Measurements from ENCODE around the gene BMAL1. TPM values are rescaled to one million over a fixed set of nuclear protein-coding genes. Genes with fewer than 3 reads are reported as not detected.

Gene BMAL1
- total and polyA plus RNA-seq, 3 experiments from 2014 or later: 25.2 to 29.4 (median 29.2) TPM

- no peak overlapping the region for H3K4me3 Mint-ChIP-seq
- DNase-seq: no peak
- ChIA-PET POLR2A (interaction anchor here (0.5 kb wide), 1 partner anchor 20 kb away, joined by 5 read pairs; no protein-coding TSS in a partner anchor), CTCF (interaction anchor here (1.5 to 1.9 kb wide), 2 partner anchors 10 to 31 kb away, joined by 5 read pairs; no protein-coding TSS in a partner anchor)
- H3K27me3 Mint-ChIP-seq: peaks cover 12 to 32% of the 10 kb centered on the region in 2 donors
- Histone ChIP-seq H3K27ac (ENCODE audit: low read depth, low read length) (no peak overlapping the region), H3K36me3 (ENCODE audit: insufficient read depth, low read length) (no peaks in the 10 kb centered on the region), H3K27me3 (ENCODE audit: insufficient read depth, low read length, poor library complexity, severe bottlenecking) (no peaks in the 10 kb centered on the region), H3K4me1 (ENCODE audit: insufficient read depth, low read length) (no peaks in the 10 kb centered on the region), H3K9me3 (ENCODE audit: low read length) (no peaks in the 10 kb centered on the region), H3K4me3 (ENCODE audit: low read length) (no peak overlapping the region)
- no peaks in the 10 kb centered on the region for H3K4me1 Mint-ChIP-seq
- no peak overlapping the region for H3K27ac Mint-ChIP-seq
- no peaks in the 10 kb centered on the region for H3K36me3 Mint-ChIP-seq
- H3K9me3 Mint-ChIP-seq: no peaks in the 10 kb centered on the region
Measured at GRCh38 chr11:13268791-13269190, 8.8 kb upstream of the BMAL1 start.

- no peaks in the 10 kb centered on the region for H3K9me3 Mint-ChIP-seq
- H3K27ac Mint-ChIP-seq: no peak overlapping the region
- H3K27me3 Mint-ChIP-seq: peaks cover 13 to 32% of the 10 kb centered on the region in 2 donors
- Histone ChIP-seq H3K9me3 (ENCODE audit: low read length) (no peaks in the 10 kb centered on the region), H3K27me3 (ENCODE audit: insufficient read depth, low read length, poor library complexity, severe bottlenecking) (no peaks in the 10 kb centered on the region), H3K4me1 (ENCODE audit: insufficient read depth, low read length) (no peaks in the 10 kb centered on the region), H3K27ac (ENCODE audit: low read depth, low read length) (no peak overlapping the region), H3K36me3 (ENCODE audit: insufficient read depth, low read length) (no peaks in the 10 kb centered on the region), H3K4me3 (ENCODE audit: low read length) (no peak overlapping the region)
- no peak for DNase-seq
- ChIA-PET CTCF (interaction anchor here (1.9 kb wide), 1 partner anchor 9 kb away, joined by 5 read pairs; no protein-coding TSS in a partner anchor), POLR2A (no interaction called here)
- H3K4me3 Mint-ChIP-seq: no peak overlapping the region
- H3K36me3 Mint-ChIP-seq: no peaks in the 10 kb centered on the region
- H3K4me1 Mint-ChIP-seq: no peaks in the 10 kb centered on the region
Measured at GRCh38 chr11:13269775-13270174, 7.8 kb upstream of the BMAL1 start.

- Histone ChIP-seq H3K9me3 (ENCODE audit: low read length) (no peaks in the 10 kb centered on the region), H3K27me3 (ENCODE audit: insufficient read depth, low read length, poor library complexity, severe bottlenecking) (no peaks in the 10 kb centered on the region), H3K27ac (ENCODE audit: low read depth, low read length) (no peak overlapping the region), H3K36me3 (ENCODE audit: insufficient read depth, low read length) (no peaks in the 10 kb centered on the region), H3K4me1 (ENCODE audit: insufficient read depth, low read length) (peaks cover 2% of the 10 kb centered on the region), H3K4me3 (ENCODE audit: low read length) (no peak overlapping the region)
- Mint-ChIP-seq H3K4me1 (peaks cover 3 to 5% (median 4%) of the 10 kb centered on the region in 3 donors), H3K36me3 (no peaks in the 10 kb centered on the region), H3K27me3 (peaks cover 10 to 26% of the 10 kb centered on the region in 2 donors), H3K9me3 (no peaks in the 10 kb centered on the region), H3K4me3 (no peak overlapping the region), H3K27ac (peak overlapping the region in 1 of 8 donors; percentile 18)
- no peak for DNase-seq
- POLR2A ChIA-PET: interaction anchor here (1.0 kb wide), 1 partner anchor 8 kb away, joined by 3 read pairs; no protein-coding TSS in a partner anchor
- CTCF ChIA-PET: interaction anchor here (1.5 kb wide), 1 partner anchor 19 kb away, joined by 4 read pairs; no protein-coding TSS in a partner anchor
Measured at GRCh38 chr11:13271060-13271693, 6.4 kb upstream of the BMAL1 start.

- no peaks in the 10 kb centered on the region for H3K9me3 Mint-ChIP-seq
Measured at GRCh38 chr11:13276454-13276831, 1.1 kb upstream of the BMAL1 start.

GRCh38 chr11:13276832-13277767 lies 490 bp upstream of the BMAL1 start:
- POLR2A ChIA-PET: interaction anchor here (1.2 kb wide), 1 partner anchor 10 kb away, joined by 4 read pairs; no protein-coding TSS in a partner anchor
- H3K27ac ChIP-seq (ENCODE audit: low read depth, low read length): peak overlapping the region; percentile 60

More at GRCh38 chr11:13276454-13276831, 1.1 kb upstream of the BMAL1 start:
- Mint-ChIP-seq H3K27ac (peak overlapping the region; percentile 81 to 98 (median 95)), H3K27me3 (peaks cover 0 to 7% of the 10 kb centered on the region in 2 donors), H3K4me1 (peaks cover 37 to 38% (median 37%) of the 10 kb centered on the region in 3 donors), H3K4me3 (peak overlapping the region; percentile 92 to 99 (median 97)), H3K36me3 (peaks cover 0 to 16% (median 0%) of the 10 kb centered on the region in 3 donors)
- Histone ChIP-seq H3K27me3 (ENCODE audit: insufficient read depth, low read length, poor library complexity, severe bottlenecking) (no peaks in the 10 kb centered on the region), H3K27ac (ENCODE audit: low read depth, low read length) (no peak overlapping the region), H3K4me1 (ENCODE audit: insufficient read depth, low read length) (peaks cover 32% of the 10 kb centered on the region), H3K9me3 (ENCODE audit: low read length) (no peaks in the 10 kb centered on the region), H3K4me3 (ENCODE audit: low read length) (peak overlapping the region; percentile 98), H3K36me3 (ENCODE audit: insufficient read depth, low read length) (no peaks in the 10 kb centered on the region)
- POLR2A ChIA-PET: interaction anchor here (1.2 kb wide), 1 partner anchor 9 kb away, joined by 4 read pairs; no protein-coding TSS in a partner anchor
- CTCF ChIA-PET: interaction anchor here (1.0 to 1.5 kb wide), 2 partner anchors 38 to 67 kb away, joined by 4 read pairs; no protein-coding TSS in a partner anchor
- peak in 2 of 5 donors; percentile 4 to 55 for DNase-seq

GRCh38 chr11:13278609-13279486 lies 1.3 kb downstream of the BMAL1 start:
- ChIA-PET CTCF (interaction anchor here (0.9 to 2.5 kb wide), 13 partner anchors 10 to 184 kb away, joined by 3 to 22 read pairs (median 4); partner anchors contain the start of gene BTBD10), POLR2A (interaction anchor here (0.7 to 2.0 kb wide), 6 partner anchors 8 to 60 kb away, joined by 3 to 8 read pairs (median 4); no protein-coding TSS in a partner anchor)
- Mint-ChIP-seq H3K27me3 (peaks cover 0 to 12% of the 10 kb centered on the region in 2 donors), H3K36me3 (peaks cover 0 to 25% (median 6%) of the 10 kb centered on the region in 3 donors), H3K4me3 (peak overlapping the region; percentile 90 to 94 (median 93)), H3K27ac (peak overlapping the region; percentile 86 to 96 (median 92)), H3K9me3 (no peaks in the 10 kb centered on the region), H3K4me1 (peaks cover 61 to 62% (median 61%) of the 10 kb centered on the region in 3 donors)
- Histone ChIP-seq H3K4me3 (ENCODE audit: low read length) (peak overlapping the region; percentile 84), H3K4me1 (ENCODE audit: insufficient read depth, low read length) (peaks cover 52% of the 10 kb centered on the region), H3K9me3 (ENCODE audit: low read length) (no peaks in the 10 kb centered on the region), H3K27ac (ENCODE audit: low read depth, low read length) (peak overlapping the region; percentile 76), H3K27me3 (ENCODE audit: insufficient read depth, low read length, poor library complexity, severe bottlenecking) (no peaks in the 10 kb centered on the region), H3K36me3 (ENCODE audit: insufficient read depth, low read length) (no peaks in the 10 kb centered on the region)
- peak in 1 of 5 donors; percentile 22 for DNase-seq

More at GRCh38 chr11:13276832-13277767, 490 bp upstream of the BMAL1 start:
- peak; percentile 94 to 98 (median 98) for DNase-seq
- peaks cover 0 to 22% (median 3%) of the 10 kb centered on the region in 3 donors for H3K36me3 Mint-ChIP-seq
- Histone ChIP-seq H3K36me3 (ENCODE audit: insufficient read depth, low read length) (no peaks in the 10 kb centered on the region), H3K27me3 (ENCODE audit: insufficient read depth, low read length, poor library complexity, severe bottlenecking) (no peaks in the 10 kb centered on the region), H3K4me3 (ENCODE audit: low read length) (peak overlapping the region; percentile 98), H3K9me3 (ENCODE audit: low read length) (no peaks in the 10 kb centered on the region), H3K4me1 (ENCODE audit: insufficient read depth, low read length) (peaks cover 37% of the 10 kb centered on the region)
- H3K4me1 Mint-ChIP-seq: peaks cover 43 to 44% (median 43%) of the 10 kb centered on the region in 3 donors
- H3K9me3 Mint-ChIP-seq: no peaks in the 10 kb centered on the region
- peak overlapping the region; percentile 92 to 99 (median 97) for H3K4me3 Mint-ChIP-seq
- H3K27me3 Mint-ChIP-seq: peaks cover 0 to 12% of the 10 kb centered on the region in 2 donors
- H3K27ac Mint-ChIP-seq: peak overlapping the region; percentile 81 to 98 (median 95)
- CTCF ChIA-PET: interaction anchor here (1.0 to 1.5 kb wide), 2 partner anchors 39 to 67 kb away, joined by 4 read pairs; no protein-coding TSS in a partner anchor

- no peaks in the 10 kb centered on the region for H3K9me3 Mint-ChIP-seq
- peaks cover 65 to 67% (median 67%) of the 10 kb centered on the region in 3 donors for H3K4me1 Mint-ChIP-seq
- CTCF ChIA-PET: interaction anchor here (0.9 to 2.5 kb wide), 6 partner anchors 12 to 57 kb away, joined by 3 to 22 read pairs (median 4); no protein-coding TSS in a partner anchor
- Histone ChIP-seq H3K9me3 (ENCODE audit: low read length) (no peaks in the 10 kb centered on the region), H3K27me3 (ENCODE audit: insufficient read depth, low read length, poor library complexity, severe bottlenecking) (no peaks in the 10 kb centered on the region), H3K4me1 (ENCODE audit: insufficient read depth, low read length) (peaks cover 52% of the 10 kb centered on the region), H3K4me3 (ENCODE audit: low read length) (peak overlapping the region; percentile 84), H3K36me3 (ENCODE audit: insufficient read depth, low read length) (no peaks in the 10 kb centered on the region), H3K27ac (ENCODE audit: low read depth, low read length) (no peak overlapping the region)
- H3K27ac Mint-ChIP-seq: peak overlapping the region; percentile 55 to 96 (median 92)
- H3K36me3 Mint-ChIP-seq: peaks cover 0 to 25% (median 6%) of the 10 kb centered on the region in 3 donors
- DNase-seq: no peak
- H3K4me3 Mint-ChIP-seq: peak overlapping the region; percentile 90 to 94 (median 93)
- POLR2A ChIA-PET: interaction anchor here (0.7 to 2.0 kb wide), 3 partner anchors 9 to 56 kb away, joined by 3 to 8 read pairs (median 5); no protein-coding TSS in a partner anchor
- H3K27me3 Mint-ChIP-seq: peaks cover 0 to 12% of the 10 kb centered on the region in 2 donors
Measured at GRCh38 chr11:13279487-13279834, 1.9 kb downstream of the BMAL1 start.
